ENCODE results near the gene P2RX4. TPM values are rescaled to one million over a fixed set of nuclear protein-coding genes. Genes with fewer than 3 reads are reported as not detected.

The P2RX4 gene
- total and polyA plus RNA-seq, 2 of the 8 experiments (the other 6 are each of a cell fraction or from before 2014, with no cell fraction given) = 9.5 to 12.2 TPM

GRCh38 chr12:121218588-121219352, 8.8 kb downstream of the P2RX4 start:
- Histone ChIP-seq H4K91ac (replicated peaks; ENCODE audit: insufficient read length, low read length) (no peak overlapping the region), H2BK20ac (ENCODE audit: low read length) (no peak overlapping the region), H4K5ac (ENCODE audit: insufficient read length, low read depth, low read length) (no peak overlapping the region), H4K20me1 (replicated peaks in 1 of 2; ENCODE audit: control insufficient read depth in 1 of 2, insufficient read depth in 2 of 2, low read length in 2 of 2) (no peaks in the 10 kb centered on the region), H2BK120ac (replicated peaks; ENCODE audit: low read depth, low read length) (no peak overlapping the region), H3K4ac (replicated peaks; ENCODE audit: insufficient read length, low read depth, low read length) (no peak overlapping the region), H3K4me2 (ENCODE audit: insufficient read depth in 1 of 2, low read depth in 2 of 2, low read length in 2 of 2) (no peak overlapping the region), H3K14ac (ENCODE audit: insufficient read length) (no peak overlapping the region), H3K27me3 (replicated peaks in 1 of 4; ENCODE audit: control insufficient read depth in 3 of 4, extremely low read depth in 1 of 4, insufficient read depth in 3 of 4, low read length in 3 of 4) (no peaks in the 10 kb centered on the region), H2BK12ac (ENCODE audit: low read depth, low read length) (no peak overlapping the region), H3K79me1 (ENCODE audit: low read depth, low read length) (no peaks in the 10 kb centered on the region), H3K36me3 (ENCODE audit: control insufficient read depth in 2 of 4, insufficient read depth in 4 of 4, low read length in 3 of 4) (no peaks in the 10 kb centered on the region), H3K9ac (replicated peaks in 1 of 4; ENCODE audit: extremely low read depth in 1 of 4, low read depth in 3 of 4, low read length in 3 of 4) (no peak overlapping the region), H3K27ac (ENCODE audit: low read depth, low read length) (no peak overlapping the region), H4K8ac (ENCODE audit: extremely low read depth, insufficient read depth, low read length) (no peak overlapping the region), H3K23me2 (ENCODE audit: low read depth, low read length) (no peaks in the 10 kb centered on the region; the same call in 1 of the 2 replicates), H2AFZ (ENCODE audit: low read length) (no peak overlapping the region), H3K23ac (ENCODE audit: insufficient read length) (no peak overlapping the region), H3K18ac (ENCODE audit: extremely low read depth, low read length) (no peak overlapping the region), H2BK15ac (ENCODE audit: low read length) (no peak overlapping the region), H3K56ac (replicated peaks; ENCODE audit: insufficient read length, low read depth, low read length) (no peak overlapping the region), H3K79me2 (ENCODE audit: control insufficient read depth in 1 of 2, insufficient read depth in 2 of 2, low read length in 2 of 2) (no peaks in the 10 kb centered on the region), H3K4me1 (replicated peaks in 1 of 4; ENCODE audit: control insufficient read depth in 3 of 4, insufficient read depth in 4 of 4, low read length in 3 of 4) (no peaks in the 10 kb centered on the region), H3K9me3 (ENCODE audit: insufficient read depth in 2 of 2, low read depth in 1 of 2, low read length in 1 of 2) (no peaks in the 10 kb centered on the region), H2BK5ac (ENCODE audit: low read depth, low read length) (no peak overlapping the region), H3K4me3 (ENCODE audit: extremely low read depth in 1 of 4, insufficient read depth in 2 of 4, low read depth in 3 of 4, low read length in 4 of 4) (no peak overlapping the region), H2AK5ac (ENCODE audit: low read depth, low read length) (no peak overlapping the region)
- WGBS, 2 experiments (ENCODE audit: extremely low coverage in 1 of 2, insufficient coverage in 1 of 2, insufficient read length in 1 of 2, insufficient replicate concordance in 2 of 2, low coverage in 1 of 2, low lambda C conversion rate in 2 of 2, missing lambda C conversion rate in 1 of 2) = 95% methylated on average over 18 of the region's 18 CpGs; no CpG with 5 or more reads in 1 of the 2 experiments
- FAIRE-seq (no peak), DNase-seq (ENCODE audit: low read depth in 1 of 2, low spot score in 2 of 2) (no peak)
- CTCF ChIA-PET (ENCODE audit: partially characterized antibody) = interaction anchor here (0.7 to 3.6 kb wide), 5 partner anchors 12 to 1419 kb away, joined by 3 to 19 read pairs (median 3); no protein-coding TSS in a partner anchor
- POLR2A ChIA-PET (ENCODE audit: partially characterized antibody) = interaction anchor here (0.6 to 1.9 kb wide), 3 partner anchors 11 to 45 kb away, joined by 3 to 5 read pairs (median 4); no protein-coding TSS in a partner anchor
- TF ChIP-seq E2F6 (IDR thresholded peaks at IDR 0.05) (no peak), RXRA (IDR thresholded peaks at IDR 0.05; ENCODE audit: insufficient read depth, low read depth, low read length) (no peak), FOSL1 (IDR thresholded peaks at IDR 0.05; ENCODE audit: insufficient read depth, low read depth, low read length) (no peak), HDAC2 (IDR thresholded peaks at IDR 0.05; ENCODE audit: borderline replicate concordance in 1 of 2, low read depth in 2 of 2, low read length in 2 of 2) (no peak), BACH1 (IDR thresholded peaks at IDR 0.05; ENCODE audit: low read length) (no peak)
